ENCODE results near the gene SMARCA1. TPM values are rescaled to one million over a fixed set of nuclear protein-coding genes. Genes with fewer than 3 reads are reported as not detected.

SMARCA1 gene
- total and polyA plus RNA-seq, 2 experiments from 2014 or later = 30.1 to 51.8 TPM

DNA sequence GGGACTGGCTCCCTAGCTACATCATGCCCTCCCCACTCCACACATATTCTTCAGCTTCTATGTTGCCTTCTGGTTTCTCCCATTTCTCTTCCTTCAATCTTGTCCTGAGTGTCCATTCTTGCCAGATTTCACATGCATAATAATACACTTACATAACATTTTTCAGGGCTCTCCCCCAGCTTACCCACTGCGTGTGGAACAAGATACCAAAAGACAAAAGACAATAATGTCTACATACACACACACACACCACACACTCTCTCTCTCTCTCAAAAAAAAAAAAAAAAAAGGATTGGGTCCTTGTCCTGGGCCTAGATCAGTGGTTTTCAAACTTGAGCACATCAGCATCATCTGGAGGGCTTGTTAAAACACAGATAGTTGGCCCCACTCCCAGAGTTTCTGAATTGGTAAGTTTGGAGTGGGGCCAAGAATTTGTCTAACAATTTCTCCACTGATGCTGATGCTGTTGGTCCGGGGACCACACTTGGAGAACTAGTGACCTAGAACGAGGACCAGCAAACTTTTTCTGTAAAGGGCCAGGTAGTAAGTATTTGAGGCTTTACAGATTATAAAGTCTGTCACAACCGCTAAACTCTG is 6.5 kb upstream of the SMARCA1 start:
- no peaks in the 10 kb centered on the region for H3K4me1 ChIP-seq (ENCODE audit: insufficient read depth)
- H3K36me3 Mint-ChIP-seq (ENCODE audit: low read depth) = no peaks in the 10 kb centered on the region
- H3K27me3 ChIP-seq (ENCODE audit: insufficient read depth) = no peaks in the 10 kb centered on the region
- H3K4me1 Mint-ChIP-seq = no peaks in the 10 kb centered on the region; the same call in 2 of the 3 replicates
- no peak overlapping the region for H3K27ac Mint-ChIP-seq
- TF ChIP-seq EZH2phosphoT487 (IDR thresholded peaks at IDR 0.05; ENCODE audit: unreplicated experiment) (no peak), NANOG (IDR thresholded peaks at IDR 0.05; ENCODE audit: borderline replicate concordance) (no peak), ETS1 (IDR thresholded peaks at IDR 0.05) (no peak), ZNF331 (CRISPR knock-in tag; IDR thresholded peaks at IDR 0.05; ENCODE audit: low read depth) (no peak), REST (IDR thresholded peaks at IDR 0.05; ENCODE audit: unreplicated experiment) (no peak), EZH2 (IDR thresholded peaks at IDR 0.05; ENCODE audit: low read depth, unreplicated experiment) (no peak), STAT1 (IDR thresholded peaks at IDR 0.05; ENCODE audit: unreplicated experiment) (no peak), ZNF114 (CRISPR knock-in tag; IDR thresholded peaks at IDR 0.05) (no peak), POLR2AphosphoS5 (IDR thresholded peaks at IDR 0.05; ENCODE audit: low read depth) (no peak)
- TF ChIP-seq, protein P1, sequence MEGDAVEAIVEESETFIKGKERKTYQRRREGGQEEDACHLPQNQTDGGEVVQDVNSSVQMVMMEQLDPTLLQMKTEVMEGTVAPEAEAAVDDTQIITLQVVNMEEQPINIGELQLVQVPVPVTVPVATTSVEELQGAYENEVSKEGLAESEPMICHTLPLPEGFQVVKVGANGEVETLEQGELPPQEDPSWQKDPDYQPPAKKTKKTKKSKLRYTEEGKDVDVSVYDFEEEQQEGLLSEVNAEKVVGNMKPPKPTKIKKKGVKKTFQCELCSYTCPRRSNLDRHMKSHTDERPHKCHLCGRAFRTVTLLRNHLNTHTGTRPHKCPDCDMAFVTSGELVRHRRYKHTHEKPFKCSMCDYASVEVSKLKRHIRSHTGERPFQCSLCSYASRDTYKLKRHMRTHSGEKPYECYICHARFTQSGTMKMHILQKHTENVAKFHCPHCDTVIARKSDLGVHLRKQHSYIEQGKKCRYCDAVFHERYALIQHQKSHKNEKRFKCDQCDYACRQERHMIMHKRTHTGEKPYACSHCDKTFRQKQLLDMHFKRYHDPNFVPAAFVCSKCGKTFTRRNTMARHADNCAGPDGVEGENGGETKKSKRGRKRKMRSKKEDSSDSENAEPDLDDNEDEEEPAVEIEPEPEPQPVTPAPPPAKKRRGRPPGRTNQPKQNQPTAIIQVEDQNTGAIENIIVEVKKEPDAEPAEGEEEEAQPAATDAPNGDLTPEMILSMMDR (conservative IDR thresholded peaks at IDR 0.05; ENCODE audit: low read depth in 2 of 2) = no peak
- H3K36me3 ChIP-seq (ENCODE audit: insufficient read depth) = no peaks in the 10 kb centered on the region
- ATAC-seq (no peak), DNase-seq (ENCODE audit: low spot score) (no peak)
- H3K79me2 ChIP-seq (replicated peaks; ENCODE audit: insufficient read depth) = no peaks in the 10 kb centered on the region
- H3K4me3 Mint-ChIP-seq = no peak overlapping the region
- no peaks in the 10 kb centered on the region for H3K9me3 Mint-ChIP-seq
- no peaks in the 10 kb centered on the region for H3K9me2 ChIP-seq (ENCODE audit: insufficient read depth)
- H3K4me2 ChIP-seq = no peak overlapping the region
- H2AFZ ChIP-seq = no peak overlapping the region
- H3F3A ChIP-seq (replicated peaks; ENCODE audit: low read depth) = no peaks in the 10 kb centered on the region
- no peak overlapping the region for H3K27ac ChIP-seq (ENCODE audit: low read depth)
- peaks cover 3% of the 10 kb centered on the region for H3K27me3 Mint-ChIP-seq (ENCODE audit: insufficient read depth, low read depth, poor library complexity)
- no peaks in the 10 kb centered on the region for H4K20me1 ChIP-seq (replicated peaks; ENCODE audit: insufficient read depth)
- H3K4me3 ChIP-seq = no peak overlapping the region
